IPS-18c (cell line): ENCODE data around the gene CFAP70.

Source experiments
- H3K4me3 ChIP-seq: 2 replicates; pipeline ENCODE4 v1.7.0; 2013; ENCODE audit warnings: low read depth, mild to moderate bottlenecking, low read length, moderate library complexity; ENCODE audit not compliant: insufficient read depth
- H3K9me3 ChIP-seq: one replicate; pipeline ENCODE4 v1.6.1; 2013; ENCODE audit warnings: mild to moderate bottlenecking, low read length, moderate library complexity; ENCODE audit not compliant: control insufficient read depth, insufficient read depth

The CFAP70 gene

DNA sequence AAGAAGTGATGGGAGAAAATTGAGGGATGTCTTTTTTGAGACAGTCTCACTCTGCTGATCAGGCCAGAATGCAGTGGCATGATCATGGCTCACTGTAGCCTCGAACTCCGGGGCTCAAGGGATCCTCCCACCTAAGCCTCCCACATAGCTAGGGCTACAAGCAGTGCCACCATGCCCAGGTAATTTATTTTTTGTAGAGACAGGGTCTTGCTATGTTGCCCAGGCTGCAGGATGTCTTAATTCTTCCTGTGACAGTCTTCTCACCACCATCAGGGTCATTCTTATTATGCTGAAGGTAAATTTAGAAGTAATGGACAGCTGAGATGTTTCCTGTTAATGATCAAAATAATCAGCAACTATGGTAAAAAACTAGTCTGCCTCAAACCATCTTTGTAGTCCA is 118.8 kb downstream of the CFAP70 start:
- Histone ChIP-seq H3K9me3 (no peaks in the 10 kb centered on the region), H3K4me3 (no peak overlapping the region)

DNA sequence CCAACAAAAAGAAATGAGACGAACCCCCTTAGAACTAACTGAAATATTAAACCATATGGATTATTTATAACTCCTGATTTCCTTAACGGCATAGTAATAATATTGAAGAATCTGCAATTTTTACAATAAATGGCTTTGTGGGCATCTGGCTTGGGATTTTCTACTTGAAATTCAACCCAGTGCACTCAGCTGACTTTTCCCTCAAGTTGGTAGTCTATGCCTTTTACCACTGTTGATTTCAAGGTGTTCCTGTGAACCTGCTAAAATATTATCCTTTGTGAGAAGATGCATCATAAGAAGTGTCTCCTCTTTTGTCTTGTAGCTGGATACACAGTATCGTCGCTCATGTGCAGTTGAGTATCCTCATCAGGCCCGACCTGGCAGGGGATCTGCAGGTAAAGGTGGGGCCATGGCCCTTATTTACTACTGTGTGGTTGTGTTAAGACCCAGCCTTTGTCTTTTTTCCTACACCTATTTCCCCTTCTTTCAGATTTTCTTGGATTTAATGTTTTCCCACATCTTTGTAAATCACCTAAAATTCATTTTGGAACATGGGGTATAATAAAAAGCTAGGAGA is 119.6 kb downstream of the CFAP70 start:
- no peak overlapping the region for H3K4me3 ChIP-seq
- H3K9me3 ChIP-seq: no peaks in the 10 kb centered on the region

DNA sequence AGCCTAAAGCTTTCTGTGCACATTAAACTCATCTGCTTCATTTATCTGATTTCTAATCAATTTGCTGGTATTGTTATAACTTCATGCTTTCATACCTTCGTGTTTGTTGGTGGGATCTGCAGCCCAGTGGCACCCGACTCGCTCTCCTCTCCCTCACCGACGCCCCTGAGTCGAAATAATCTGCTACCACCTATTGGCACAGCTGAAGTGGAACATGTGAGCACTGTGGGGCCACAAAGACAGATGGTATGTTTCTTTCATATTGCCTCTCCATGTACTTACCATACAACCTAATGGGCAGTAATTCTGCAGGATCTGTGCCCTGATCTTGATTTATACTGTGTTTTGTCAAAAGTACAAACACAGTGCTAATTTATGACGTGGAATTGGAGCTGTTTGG is 124.0 kb downstream of the CFAP70 start:
- Histone ChIP-seq H3K9me3 (no peaks in the 10 kb centered on the region), H3K4me3 (no peak overlapping the region)

DNA sequence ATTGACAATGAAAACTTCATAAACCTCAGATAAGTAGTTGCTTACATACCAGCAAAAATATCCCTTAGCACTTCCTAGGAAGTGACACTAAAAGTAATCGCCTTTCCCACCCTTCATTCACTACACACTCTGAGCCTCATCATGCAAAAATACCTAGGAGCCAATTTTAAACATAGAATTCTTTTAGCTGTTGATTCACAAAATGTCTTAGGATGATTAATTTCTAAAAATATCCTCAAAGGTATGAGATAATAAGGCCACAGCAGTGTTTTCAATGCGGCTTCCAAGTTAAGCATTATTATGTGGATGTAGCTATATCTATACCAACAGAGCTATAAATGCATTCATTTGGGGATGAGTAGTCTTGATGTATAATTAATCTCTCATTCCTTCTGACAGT is 124.8 kb downstream of the CFAP70 start:
- no peak overlapping the region for H3K4me3 ChIP-seq
- no peaks in the 10 kb centered on the region for H3K9me3 ChIP-seq

GRCh38 chr10:73232887-73233286 is 125.8 kb downstream of the CFAP70 start:
- Histone ChIP-seq H3K4me3 (no peak overlapping the region), H3K9me3 (no peaks in the 10 kb centered on the region)

DNA sequence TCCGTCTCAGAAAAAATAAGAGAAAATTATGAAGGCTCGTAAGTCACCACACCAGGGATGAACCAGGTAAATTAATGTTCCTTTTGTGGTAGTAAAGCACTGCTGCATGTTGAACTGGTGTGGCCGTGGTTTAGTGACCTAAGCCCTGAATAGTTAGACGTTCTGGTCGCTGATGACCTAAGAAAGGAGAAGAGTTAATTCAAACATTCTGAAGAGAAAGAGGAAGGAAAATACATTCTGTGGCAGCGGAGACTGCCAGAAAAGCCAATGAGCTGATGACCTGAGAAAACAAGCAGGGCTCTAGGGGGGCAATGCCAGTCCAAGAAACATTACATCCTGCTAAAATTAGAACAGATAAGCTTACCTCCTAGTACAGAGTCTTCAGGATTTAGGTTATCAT is 129.1 kb downstream of the CFAP70 start:
- H3K4me3 ChIP-seq: no peak overlapping the region

DNA sequence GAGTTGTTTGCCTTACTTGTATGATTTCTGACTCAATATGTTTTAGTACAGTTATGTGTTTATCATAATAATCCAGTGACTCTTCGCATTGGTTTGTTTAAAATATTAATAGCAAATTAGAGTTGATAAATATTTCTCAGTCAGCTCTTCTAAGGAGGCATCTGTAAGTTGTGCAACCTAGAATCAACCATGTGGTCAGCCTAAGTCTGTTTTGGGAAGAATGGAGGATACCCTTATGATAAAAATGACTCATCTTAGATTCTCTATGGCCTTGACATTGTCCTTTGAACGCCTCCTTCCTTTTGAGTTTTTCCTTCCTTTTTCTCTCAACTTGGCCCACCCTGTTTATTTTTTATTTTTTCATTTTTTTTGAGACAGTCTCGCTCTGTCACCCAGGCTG is 130.4 kb downstream of the CFAP70 start:
- Histone ChIP-seq H3K9me3 (no peaks in the 10 kb centered on the region), H3K4me3 (no peak overlapping the region)

More for the DNA sequence above, 129.1 kb downstream of the CFAP70 start:
- no peaks in the 10 kb centered on the region for H3K9me3 ChIP-seq

DNA sequence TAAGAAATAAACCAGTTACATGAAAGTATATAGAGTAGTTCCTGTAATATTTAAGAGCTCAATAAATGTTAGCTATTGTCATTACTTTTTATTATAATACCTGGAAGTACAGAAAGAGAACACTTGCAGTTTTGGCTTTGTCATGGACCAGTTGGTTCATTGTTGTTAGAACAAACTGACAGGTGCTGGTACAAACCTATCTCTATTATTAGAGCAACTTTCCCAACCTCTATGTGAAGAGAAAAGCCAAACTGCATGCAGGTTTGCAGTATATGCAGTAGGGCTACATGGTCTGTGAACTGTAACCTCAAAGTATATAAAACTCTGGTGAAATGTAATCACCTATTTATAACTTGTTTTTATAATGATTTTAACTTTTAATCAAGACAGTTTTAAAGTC is 132.0 kb downstream of the CFAP70 start:
- H3K4me3 ChIP-seq: no peak overlapping the region
- H3K9me3 ChIP-seq: no peaks in the 10 kb centered on the region

- no peak overlapping the region for H3K4me3 ChIP-seq
- H3K9me3 ChIP-seq: no peaks in the 10 kb centered on the region
Measured at GRCh38 chr10:73225518-73225917, 133.1 kb downstream of the CFAP70 start.

DNA sequence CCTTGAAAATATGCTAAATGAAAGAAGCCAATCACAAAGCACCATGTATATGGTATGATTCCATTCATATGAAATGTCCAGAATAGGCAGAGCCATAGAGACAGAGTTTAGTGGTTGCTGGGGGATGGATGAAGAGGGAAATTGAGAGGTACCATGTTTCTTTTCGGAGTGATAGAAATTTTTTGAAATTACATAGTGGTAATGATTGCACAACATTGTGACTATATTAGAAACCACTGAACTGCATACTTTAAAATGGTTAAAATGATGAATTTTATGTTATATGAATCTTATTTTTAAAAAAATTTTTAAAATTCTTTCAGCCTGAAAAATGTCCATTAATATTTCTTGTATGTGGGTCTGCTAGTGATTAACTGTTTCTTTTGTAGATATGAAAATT is 137.7 kb downstream of the CFAP70 start:
- H3K9me3 ChIP-seq: no peaks in the 10 kb centered on the region
- no peak overlapping the region for H3K4me3 ChIP-seq

DNA sequence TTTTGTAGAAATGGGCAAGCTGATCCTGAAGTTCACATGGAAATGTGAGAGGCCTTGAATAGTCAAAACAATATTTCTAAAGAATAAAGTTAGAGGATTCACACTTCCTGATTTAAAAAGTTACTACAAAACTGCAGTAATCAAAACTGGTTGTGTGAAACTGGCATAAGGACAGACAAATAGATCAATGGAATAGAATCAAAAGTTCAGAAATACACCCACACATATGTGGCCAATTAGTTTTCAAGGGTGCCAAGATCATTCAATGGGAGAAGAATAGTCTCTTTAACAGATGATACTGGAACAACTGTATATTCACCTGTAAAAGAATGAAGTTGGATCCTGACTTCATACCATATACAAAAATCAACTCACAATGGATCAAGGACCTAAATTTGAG is 139.3 kb downstream of the CFAP70 start:
- no peak overlapping the region for H3K4me3 ChIP-seq
- H3K9me3 ChIP-seq: no peaks in the 10 kb centered on the region

DNA sequence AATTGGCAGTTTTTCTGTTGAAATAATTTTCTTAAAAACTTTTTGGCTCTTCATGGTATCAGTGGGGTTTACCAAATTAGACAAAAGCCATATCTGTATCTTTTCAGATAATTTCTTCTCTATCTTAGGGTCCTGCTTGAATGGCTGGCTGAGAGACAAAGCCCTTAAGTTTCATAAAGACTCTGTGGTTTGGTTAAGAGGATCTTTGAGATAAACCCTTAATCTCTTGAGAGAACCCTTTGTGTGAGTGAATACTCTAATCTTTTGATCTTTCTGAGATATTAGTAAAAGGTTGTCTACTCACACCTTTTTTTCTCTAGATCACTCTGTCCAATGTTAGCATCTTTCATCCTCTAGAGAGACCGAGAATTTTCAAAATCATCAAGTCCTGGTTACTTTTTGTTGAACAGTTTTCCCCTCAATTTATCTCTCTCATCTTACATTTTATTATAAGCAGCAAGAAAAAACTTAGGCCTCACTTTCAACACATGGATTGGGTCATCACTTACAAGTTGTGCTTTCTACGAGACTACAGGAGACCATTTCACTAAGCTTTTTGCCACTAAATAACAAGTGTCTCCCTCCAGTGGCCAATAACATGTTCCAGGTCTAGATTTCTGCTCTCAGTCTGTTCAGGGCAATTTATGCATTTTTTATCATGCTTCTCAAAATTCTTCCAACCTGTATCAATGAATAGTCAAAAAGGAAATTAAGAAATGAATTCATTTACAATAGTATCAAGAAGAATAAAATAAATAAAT is 140.1 kb downstream of the CFAP70 start:
- Histone ChIP-seq H3K9me3 (no peaks in the 10 kb centered on the region), H3K4me3 (no peak overlapping the region)

GRCh38 chr10:73217628-73218027 is 141.0 kb downstream of the CFAP70 start:
- H3K4me3 ChIP-seq: no peak overlapping the region
- no peaks in the 10 kb centered on the region for H3K9me3 ChIP-seq

GRCh38 chr10:73215749-73216148 is 142.9 kb downstream of the CFAP70 start:
- H3K4me3 ChIP-seq: no peak overlapping the region

DNA sequence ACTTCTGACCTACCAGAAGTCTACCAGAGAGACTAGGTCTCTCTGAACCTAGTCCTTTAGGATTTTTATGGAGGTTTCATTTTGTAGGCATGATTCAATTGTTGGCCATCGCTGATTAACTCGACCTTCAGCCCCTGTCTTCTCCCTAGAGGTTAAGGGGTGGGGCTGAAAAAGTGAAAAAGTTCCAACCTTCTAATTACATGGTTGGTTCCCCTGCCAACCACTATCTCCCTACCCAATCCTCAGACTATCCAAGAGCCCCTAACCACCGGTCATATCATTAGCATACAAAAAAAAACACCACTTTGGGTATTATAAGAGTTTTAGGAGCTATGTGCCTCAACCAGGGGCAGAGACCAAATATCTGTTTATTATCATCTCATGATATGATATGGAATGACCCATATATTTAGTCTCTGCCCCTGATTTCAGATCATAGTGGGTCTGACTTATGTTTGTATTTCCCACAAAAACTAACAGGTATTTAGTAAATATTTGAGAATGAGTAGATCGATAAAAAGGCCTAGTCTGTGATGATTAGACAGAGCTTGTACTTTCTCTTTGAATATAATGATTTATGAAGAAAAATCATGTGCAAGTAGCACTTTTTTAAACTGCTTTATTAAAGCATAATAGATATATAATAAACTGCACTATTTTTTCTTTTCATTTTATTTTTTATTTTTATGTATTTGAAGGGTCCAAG is 147.4 kb downstream of the CFAP70 start:
- Histone ChIP-seq H3K9me3 (peaks cover 5% of the 10 kb centered on the region), H3K4me3 (no peak overlapping the region)

More at GRCh38 chr10:73215749-73216148, 142.9 kb downstream of the CFAP70 start:
- no peaks in the 10 kb centered on the region for H3K9me3 ChIP-seq

GRCh38 chr10:73210395-73211105 is 148.1 kb downstream of the CFAP70 start:
- Histone ChIP-seq H3K4me3 (no peak overlapping the region), H3K9me3 (peaks cover 5% of the 10 kb centered on the region)

DNA sequence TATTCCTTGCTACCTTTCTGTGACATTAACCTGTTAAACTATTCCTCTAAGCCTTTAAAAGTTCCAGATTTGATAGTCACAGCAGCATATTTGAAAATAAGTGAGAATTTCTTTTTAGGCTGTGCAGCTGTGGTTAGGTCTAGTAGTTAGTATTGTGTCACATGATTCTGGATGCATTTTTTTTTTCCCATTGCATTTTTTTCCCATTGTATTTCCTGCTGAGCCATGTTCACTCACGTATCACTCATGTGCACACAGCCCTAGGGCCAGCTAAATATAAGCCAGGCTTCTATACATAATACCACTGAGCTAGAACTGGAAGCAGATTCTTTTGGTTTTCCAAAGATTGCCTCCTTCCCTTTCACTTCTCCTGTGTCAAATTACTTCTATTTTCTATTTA is 149.0 kb downstream of the CFAP70 start:
- Histone ChIP-seq H3K9me3 (peaks cover 7% of the 10 kb centered on the region), H3K4me3 (no peak overlapping the region)

GRCh38 chr10:73207883-73208282 is 150.8 kb downstream of the CFAP70 start:
- no peak overlapping the region for H3K4me3 ChIP-seq
- H3K9me3 ChIP-seq: peaks cover 7% of the 10 kb centered on the region
